ENCODE results near the gene PAIP1. TPM values are rescaled to one million over a fixed set of nuclear protein-coding genes. Genes with fewer than 3 reads are reported as not detected.
"Not testable (repeated sequence)": the region's sequence is repeated elsewhere in the genome, so short reads cannot be mapped to it uniquely, and the experiment has no call there.

Gene PAIP1
- total RNA-seq, 3 donors from 2014 or later (not counting 1 experiment from before 2014, with no cell fraction given) = 22.4 to 35.1 (median 29.2) TPM

DNA sequence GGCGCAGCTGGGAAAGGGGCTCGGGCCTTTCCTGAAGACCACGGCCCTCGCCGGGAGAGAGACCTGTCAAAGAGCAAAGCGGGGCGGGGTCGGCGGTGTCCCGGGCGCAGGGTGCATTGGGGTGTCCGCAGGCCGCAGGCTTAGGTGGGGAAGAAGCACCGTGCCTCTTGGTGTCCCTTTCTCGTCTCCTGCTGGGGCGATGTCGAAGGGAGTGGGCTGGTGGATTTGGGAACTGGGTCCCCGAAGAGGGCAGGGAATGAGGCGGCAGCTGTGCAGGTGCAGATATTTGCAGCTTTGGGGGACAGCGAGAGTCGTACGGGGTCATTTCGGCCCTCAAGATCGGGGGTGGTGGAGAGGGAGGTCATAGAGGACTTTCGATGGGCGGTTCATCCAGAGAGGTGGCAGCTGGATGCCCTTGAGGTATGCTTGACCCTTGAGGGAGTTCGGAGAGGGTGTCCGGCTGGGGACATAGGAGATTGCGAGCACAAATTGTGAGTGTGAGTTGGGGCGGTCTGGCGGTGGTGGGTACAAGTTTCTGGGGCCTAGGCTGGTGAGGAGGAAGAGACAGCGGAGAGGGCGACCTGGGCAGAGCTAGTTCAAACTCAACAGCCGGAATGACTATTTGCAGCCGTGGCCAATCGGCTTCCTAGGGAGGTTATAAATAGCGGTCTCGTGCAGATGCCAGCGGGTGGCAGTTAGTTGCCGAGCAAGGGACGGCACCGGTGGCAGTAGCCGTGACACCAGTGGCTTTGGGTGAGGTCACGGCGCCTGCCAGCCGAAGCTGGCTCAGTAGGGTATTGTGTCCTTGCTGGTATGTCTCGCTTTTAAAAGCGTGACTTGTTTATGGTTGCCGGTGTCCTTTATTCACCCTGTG is 46.7 kb upstream of the PAIP1 start:
- intact Hi-C loops (cut with micrococcal nuclease) = loop anchor here (1.0 to 5.0 kb wide), 2 partner anchors 46 to 121 kb away; partner anchors contain the start of genes PAIP1 and TMEM267
- Mint-ChIP-seq H3K27me3 (ENCODE audit: low read depth in 2 of 2) (no peaks in the 10 kb centered on the region), H3K4me3 (peak overlapping the region; percentile 92), H3K9me3 (no peaks in the 10 kb centered on the region), H3K36me3 (no peaks in the 10 kb centered on the region), H3K4me1 (peaks cover 56 to 57% of the 10 kb centered on the region in 2 donors), H3K27ac (peak overlapping the region; percentile 94 to 98)
- H3K27ac ChIP-seq (ENCODE audit: low read length) = peak overlapping the region; percentile 81
- TF ChIP-seq, protein P1, sequence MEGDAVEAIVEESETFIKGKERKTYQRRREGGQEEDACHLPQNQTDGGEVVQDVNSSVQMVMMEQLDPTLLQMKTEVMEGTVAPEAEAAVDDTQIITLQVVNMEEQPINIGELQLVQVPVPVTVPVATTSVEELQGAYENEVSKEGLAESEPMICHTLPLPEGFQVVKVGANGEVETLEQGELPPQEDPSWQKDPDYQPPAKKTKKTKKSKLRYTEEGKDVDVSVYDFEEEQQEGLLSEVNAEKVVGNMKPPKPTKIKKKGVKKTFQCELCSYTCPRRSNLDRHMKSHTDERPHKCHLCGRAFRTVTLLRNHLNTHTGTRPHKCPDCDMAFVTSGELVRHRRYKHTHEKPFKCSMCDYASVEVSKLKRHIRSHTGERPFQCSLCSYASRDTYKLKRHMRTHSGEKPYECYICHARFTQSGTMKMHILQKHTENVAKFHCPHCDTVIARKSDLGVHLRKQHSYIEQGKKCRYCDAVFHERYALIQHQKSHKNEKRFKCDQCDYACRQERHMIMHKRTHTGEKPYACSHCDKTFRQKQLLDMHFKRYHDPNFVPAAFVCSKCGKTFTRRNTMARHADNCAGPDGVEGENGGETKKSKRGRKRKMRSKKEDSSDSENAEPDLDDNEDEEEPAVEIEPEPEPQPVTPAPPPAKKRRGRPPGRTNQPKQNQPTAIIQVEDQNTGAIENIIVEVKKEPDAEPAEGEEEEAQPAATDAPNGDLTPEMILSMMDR (IDR thresholded peaks at IDR 0.05) = no peak
- no peaks in the 10 kb centered on the region for H3K36me3 ChIP-seq (ENCODE audit: control insufficient read depth, insufficient read depth, low read length)
- H3K27me3 ChIP-seq (ENCODE audit: control insufficient read depth, insufficient read depth, low read length) = no peaks in the 10 kb centered on the region
- DNase-seq (peak; percentile 64 to 85), ATAC-seq (peak; percentile 70 to 78 (median 73))
- H3K4me3 ChIP-seq (ENCODE audit: low read length) = peak overlapping the region; percentile 91
- peaks cover 23% of the 10 kb centered on the region for H3K4me1 ChIP-seq (ENCODE audit: control insufficient read depth, insufficient read depth, low read length)
- no peaks in the 10 kb centered on the region for H3K9me3 ChIP-seq (ENCODE audit: control insufficient read depth, insufficient read depth, low read length)
- WGBS (ENCODE audit: insufficient coverage) = under 1% methylated on average over 49 of the region's 49 CpGs

- Histone ChIP-seq H3K4me1 (ENCODE audit: control insufficient read depth, insufficient read depth, low read length) (peaks cover 23% of the 10 kb centered on the region), H3K27ac (ENCODE audit: low read length) (peak within 1 kb of the TSS; percentile 81), H3K27me3 (ENCODE audit: control insufficient read depth, insufficient read depth, low read length) (no peaks in the 10 kb centered on the region), H3K36me3 (ENCODE audit: control insufficient read depth, insufficient read depth, low read length) (no peaks in the 10 kb centered on the region), H3K9me3 (ENCODE audit: control insufficient read depth, insufficient read depth, low read length) (no peaks in the 10 kb centered on the region), H3K4me3 (ENCODE audit: low read length) (peak within 1 kb of the TSS; percentile 91)
- DNase-seq (peak; percentile 76 to 86), ATAC-seq (peak; percentile 73 to 87 (median 80))
- no peaks in the 10 kb centered on the region for H3K9me3 Mint-ChIP-seq
- TF ChIP-seq, protein P1 (IDR thresholded peaks at IDR 0.05) = no peak
- H3K27ac Mint-ChIP-seq = peak within 1 kb of the TSS; percentile 94 to 98
- H3K36me3 Mint-ChIP-seq = no peaks in the 10 kb centered on the region
- intact Hi-C loops (cut with micrococcal nuclease) = loop anchor here (1.0 to 5.0 kb wide), 2 partner anchors 45 to 120 kb away; partner anchors contain the start of genes PAIP1 and TMEM267
- WGBS (ENCODE audit: insufficient coverage) = under 1% methylated on average over 60 of the region's 60 CpGs
- no peaks in the 10 kb centered on the region for H3K27me3 Mint-ChIP-seq (ENCODE audit: low read depth in 2 of 2)
- peak within 1 kb of the TSS; percentile 92 for H3K4me3 Mint-ChIP-seq
- H3K4me1 Mint-ChIP-seq = peaks cover 50 to 56% of the 10 kb centered on the region in 2 donors
Observed at GRCh38 chr5:43602461-43603343, 45.8 kb upstream of the PAIP1 start, which contains the start of gene NNT. NNT (plus strand) TSS chr5:43603180; CDS start chr5:43609196, 6,016 bp downstream.

DNA sequence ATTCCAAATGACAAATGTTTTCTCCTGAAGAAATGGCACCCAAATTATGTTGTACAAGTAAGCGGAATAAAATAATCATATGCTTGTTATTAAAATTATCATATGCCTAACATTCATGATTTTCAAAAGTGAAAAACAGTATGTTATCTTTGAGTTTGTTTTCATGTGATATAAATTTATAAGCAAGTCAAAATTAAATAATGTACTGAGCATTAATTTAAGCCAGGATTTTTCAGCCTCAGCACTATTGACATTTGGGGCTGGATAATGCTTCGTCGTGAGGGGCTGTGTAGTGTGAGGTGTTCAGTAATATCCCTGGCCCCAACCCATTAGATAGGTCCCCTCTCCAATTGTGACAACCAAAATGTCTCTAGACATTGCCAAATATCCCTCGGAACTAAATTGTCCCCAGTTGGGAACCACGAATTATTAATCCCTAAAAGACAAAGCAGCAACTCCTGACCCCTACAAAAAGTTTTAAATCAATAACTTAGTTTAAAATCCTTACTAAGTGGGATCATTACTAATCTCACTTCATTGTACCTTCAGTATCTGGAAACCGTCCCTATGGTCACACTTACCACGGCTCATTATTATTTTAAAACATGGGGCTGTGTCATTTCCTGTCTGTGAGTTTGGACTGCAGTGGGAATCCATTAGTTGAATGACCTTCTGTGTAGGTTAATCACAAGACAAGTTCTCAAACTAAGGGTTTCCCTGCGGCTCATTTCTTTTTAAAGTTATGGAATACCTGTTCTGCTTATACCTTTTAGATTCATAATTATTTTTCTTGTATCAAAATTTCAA is 44.8 kb upstream of the PAIP1 start:
- H3K4me3 ChIP-seq (ENCODE audit: low read length) = no peak overlapping the region
- H3K4me1 ChIP-seq (ENCODE audit: control insufficient read depth, insufficient read depth, low read length) = peaks cover 23% of the 10 kb centered on the region
- Mint-ChIP-seq H3K27ac (peak overlapping the region; percentile 94 to 98), H3K4me1 (peaks cover 42 to 52% of the 10 kb centered on the region in 2 donors), H3K36me3 (no peaks in the 10 kb centered on the region), H3K9me3 (no peaks in the 10 kb centered on the region), H3K27me3 (ENCODE audit: low read depth in 2 of 2) (no peaks in the 10 kb centered on the region), H3K4me3 (peak overlapping the region; percentile 92)
- H3K27me3 ChIP-seq (ENCODE audit: control insufficient read depth, insufficient read depth, low read length) = no peaks in the 10 kb centered on the region
- H3K36me3 ChIP-seq (ENCODE audit: control insufficient read depth, insufficient read depth, low read length) = no peaks in the 10 kb centered on the region
- H3K9me3 ChIP-seq (ENCODE audit: control insufficient read depth, insufficient read depth, low read length) = no peaks in the 10 kb centered on the region
- intact Hi-C loops (cut with micrococcal nuclease) = loop anchor here (5.0 kb wide), 1 partner anchor 119 kb away; the partner anchor contains the start of gene TMEM267
- ATAC-seq = no peak
- peak overlapping the region; percentile 81 for H3K27ac ChIP-seq (ENCODE audit: low read length)
- TF ChIP-seq, protein P1 (IDR thresholded peaks at IDR 0.05) = no peak
- 74% methylated on average over 3 of the region's 8 CpGs for WGBS (ENCODE audit: insufficient coverage)
- peak in 1 of 2 donors; percentile 19 for DNase-seq

- H3K36me3 Mint-ChIP-seq; H3K9me3 ChIP-seq (ENCODE audit: control insufficient read depth, insufficient read depth, low read length); H3K27me3 Mint-ChIP-seq (ENCODE audit: low read depth in 2 of 2); intact Hi-C loops (cut with micrococcal nuclease); H3K36me3 ChIP-seq (ENCODE audit: control insufficient read depth, insufficient read depth, low read length); H3K4me3 Mint-ChIP-seq; H3K27ac Mint-ChIP-seq; ATAC-seq; H3K27ac ChIP-seq (ENCODE audit: low read length); DNase-seq; H3K27me3 ChIP-seq (ENCODE audit: control insufficient read depth, insufficient read depth, low read length); H3K9me3 Mint-ChIP-seq; H3K4me3 ChIP-seq (ENCODE audit: low read length): not testable (repeated sequence)
- whole genome bisulfite sequencing (ENCODE audit: insufficient coverage) = 100% methylated on average over 1 of the region's 1 CpG
- peaks cover 23 to 32% of the 10 kb centered on the region in 2 donors for H3K4me1 Mint-ChIP-seq
- peaks cover 13% of the 10 kb centered on the region for H3K4me1 ChIP-seq (ENCODE audit: control insufficient read depth, insufficient read depth, low read length)
Observed at GRCh38 chr5:43598927-43599326, 42.0 kb upstream of the PAIP1 start.

Measured in natural killer cell (primary cell).